IPS-18c (cell line): ENCODE results near the gene TBC1D16.

Experiments used
- H3K4me3 ChIP-seq: 2 replicates; pipeline ENCODE4 v1.7.0; 2013; ENCODE audit warnings: low read depth, mild to moderate bottlenecking, low read length, moderate library complexity; ENCODE audit not compliant: insufficient read depth
- H3K9me3 ChIP-seq: one replicate; pipeline ENCODE4 v1.6.1; 2013; ENCODE audit warnings: mild to moderate bottlenecking, low read length, moderate library complexity; ENCODE audit not compliant: control insufficient read depth, insufficient read depth

The TBC1D16 gene

DNA sequence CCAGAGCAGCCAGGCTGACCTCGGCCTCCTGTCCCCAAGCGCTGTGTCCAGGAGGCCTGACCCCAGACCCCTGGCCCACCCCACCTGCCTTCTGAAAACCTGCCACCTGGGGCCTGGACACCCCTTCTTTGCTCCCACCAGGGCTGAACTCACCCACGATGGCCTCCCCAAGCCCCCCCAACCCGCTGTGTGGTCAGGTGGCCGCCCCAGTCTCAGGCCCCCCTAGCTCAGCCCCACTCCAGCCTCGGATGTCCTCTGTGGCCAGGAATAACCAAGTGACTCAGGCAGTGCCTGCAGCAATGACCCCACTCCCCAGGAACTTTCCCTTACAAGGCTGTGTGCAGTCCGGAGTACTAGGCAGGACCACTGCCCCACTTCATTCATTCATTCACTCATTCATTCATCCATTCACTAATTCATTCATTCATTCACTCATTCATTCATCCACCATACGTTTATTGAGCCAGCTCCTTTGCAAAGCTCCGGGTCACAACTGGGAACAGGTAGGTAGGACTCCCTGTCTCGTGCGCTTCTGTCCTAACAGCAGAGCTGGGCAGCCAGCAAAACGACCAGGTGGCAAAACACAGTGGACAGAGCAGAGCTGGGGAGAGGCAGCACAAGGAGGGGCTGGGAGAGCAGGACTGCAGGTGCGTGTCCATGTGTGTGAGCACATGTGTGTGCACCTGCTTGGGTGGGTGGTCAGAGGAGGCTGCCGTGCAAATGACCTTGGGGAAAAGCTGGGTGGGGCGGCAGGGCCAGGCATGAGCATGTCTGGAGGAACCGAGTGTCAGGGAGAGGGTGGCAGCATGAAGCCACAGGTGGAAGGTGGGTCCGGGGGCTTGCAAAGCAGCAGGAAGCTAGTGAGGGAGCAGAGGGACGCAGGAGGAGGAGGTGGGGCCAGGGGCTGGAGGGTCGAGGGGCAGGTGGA, 120.6 kb downstream of the TBC1D16 start:
- Histone ChIP-seq H3K9me3 (no peaks in the 10 kb centered on the region), H3K4me3 (no peak overlapping the region)

DNA sequence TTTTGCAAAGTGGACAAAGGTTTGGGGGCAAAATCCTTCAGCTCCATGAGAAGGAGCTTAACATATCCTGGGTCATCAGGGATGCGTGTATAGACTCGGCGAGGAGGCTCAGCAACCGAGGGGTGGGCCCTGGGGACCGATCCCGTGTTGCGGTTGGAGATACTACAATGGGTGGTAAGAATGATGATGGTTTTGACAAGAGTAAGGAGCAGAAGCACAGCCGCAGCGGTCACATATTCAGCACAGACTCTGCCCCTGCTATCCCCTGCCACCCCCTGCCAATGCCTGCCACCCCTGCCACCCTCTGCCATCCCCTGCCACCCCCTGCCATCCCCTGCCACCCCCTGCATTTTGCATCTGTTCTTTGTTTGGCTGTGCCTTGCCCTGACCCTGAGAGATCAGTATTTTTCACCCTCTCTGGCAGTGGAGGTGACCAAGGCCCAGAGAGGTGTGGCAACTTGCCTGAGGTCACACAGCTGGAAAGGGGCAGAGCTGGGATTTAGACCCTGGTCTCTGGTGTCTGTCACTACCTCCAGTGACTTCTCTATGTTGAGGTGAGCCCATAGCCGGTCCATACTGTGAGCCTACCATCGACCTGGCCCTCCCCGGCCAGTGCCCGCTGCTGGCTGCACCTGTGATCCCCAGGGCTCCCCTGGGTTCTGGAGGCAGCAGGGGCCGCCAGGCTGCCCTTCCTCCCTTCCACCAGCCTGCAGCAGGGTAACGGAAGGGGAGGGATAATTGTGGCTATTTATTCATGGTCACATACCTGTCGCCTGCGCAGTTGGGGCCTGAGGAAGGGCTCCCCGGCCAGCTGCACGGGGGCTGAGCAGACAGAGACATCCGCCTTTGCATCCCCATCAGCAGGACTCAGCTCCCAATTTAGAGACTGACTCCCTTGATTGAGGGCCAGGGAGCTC, 121.5 kb downstream of the TBC1D16 start:
- no peak overlapping the region for H3K4me3 ChIP-seq
- no peaks in the 10 kb centered on the region for H3K9me3 ChIP-seq

DNA sequence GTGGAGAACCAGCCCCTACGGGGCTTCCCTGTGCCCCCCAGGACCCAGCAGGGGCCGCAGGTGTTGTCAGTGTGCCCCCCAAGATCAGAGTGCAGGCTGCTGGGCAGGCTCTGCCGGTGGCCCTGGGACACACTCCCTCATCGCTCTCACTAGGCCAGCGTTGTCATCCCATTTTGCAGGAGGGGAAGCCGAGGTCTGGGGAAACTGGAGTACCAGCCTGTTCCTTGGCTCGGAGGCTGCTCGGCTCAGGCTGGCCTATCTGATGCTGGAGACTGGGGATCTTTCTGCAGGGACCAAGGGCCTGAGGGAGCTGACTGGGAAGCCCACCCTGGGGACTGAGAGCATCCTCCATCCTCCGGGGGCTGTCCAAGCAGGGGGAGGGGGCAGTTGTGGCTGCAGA, 122.2 kb downstream of the TBC1D16 start:
- no peak overlapping the region for H3K4me3 ChIP-seq

DNA sequence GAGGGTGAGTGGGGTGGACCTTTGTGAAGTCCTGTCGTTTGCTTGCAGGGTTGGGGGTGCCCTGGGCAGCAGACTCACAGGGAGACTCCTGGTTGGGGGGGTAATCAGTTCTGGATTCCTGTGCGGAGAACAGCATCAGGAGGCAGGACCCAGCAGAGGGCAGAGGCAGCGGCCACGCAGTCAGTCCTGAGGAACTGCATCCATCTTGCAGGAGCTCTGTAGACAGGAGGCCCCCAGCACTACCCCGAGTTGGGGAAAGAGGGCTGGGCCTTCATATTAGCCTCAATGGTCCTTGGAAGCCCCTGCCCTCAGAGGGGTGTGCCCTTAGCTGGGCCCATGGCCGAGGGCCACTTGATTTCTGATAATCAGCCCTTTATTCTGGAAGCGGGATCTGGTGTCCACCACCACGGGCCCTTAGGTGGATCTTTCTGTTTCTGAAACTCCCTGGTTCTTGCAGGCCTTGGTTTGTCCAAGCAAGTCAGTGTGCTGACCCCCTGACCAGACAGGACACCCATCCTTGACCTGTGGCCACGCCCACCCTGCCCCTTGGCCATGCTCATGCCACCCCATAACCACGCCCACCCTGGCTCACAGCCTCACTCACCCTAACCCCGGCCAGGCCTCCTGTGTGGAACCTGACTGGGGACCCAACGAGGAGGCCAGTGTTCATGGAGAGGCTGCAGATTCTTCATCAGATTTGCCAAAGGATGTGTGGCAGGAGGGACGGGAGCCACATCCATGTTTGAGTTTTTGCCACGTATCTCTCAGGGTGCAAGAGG, 122.9 kb downstream of the TBC1D16 start:
- Histone ChIP-seq H3K9me3 (no peaks in the 10 kb centered on the region), H3K4me3 (no peak overlapping the region)

More for the DNA sequence above, 122.2 kb downstream of the TBC1D16 start:
- no peaks in the 10 kb centered on the region for H3K9me3 ChIP-seq

DNA sequence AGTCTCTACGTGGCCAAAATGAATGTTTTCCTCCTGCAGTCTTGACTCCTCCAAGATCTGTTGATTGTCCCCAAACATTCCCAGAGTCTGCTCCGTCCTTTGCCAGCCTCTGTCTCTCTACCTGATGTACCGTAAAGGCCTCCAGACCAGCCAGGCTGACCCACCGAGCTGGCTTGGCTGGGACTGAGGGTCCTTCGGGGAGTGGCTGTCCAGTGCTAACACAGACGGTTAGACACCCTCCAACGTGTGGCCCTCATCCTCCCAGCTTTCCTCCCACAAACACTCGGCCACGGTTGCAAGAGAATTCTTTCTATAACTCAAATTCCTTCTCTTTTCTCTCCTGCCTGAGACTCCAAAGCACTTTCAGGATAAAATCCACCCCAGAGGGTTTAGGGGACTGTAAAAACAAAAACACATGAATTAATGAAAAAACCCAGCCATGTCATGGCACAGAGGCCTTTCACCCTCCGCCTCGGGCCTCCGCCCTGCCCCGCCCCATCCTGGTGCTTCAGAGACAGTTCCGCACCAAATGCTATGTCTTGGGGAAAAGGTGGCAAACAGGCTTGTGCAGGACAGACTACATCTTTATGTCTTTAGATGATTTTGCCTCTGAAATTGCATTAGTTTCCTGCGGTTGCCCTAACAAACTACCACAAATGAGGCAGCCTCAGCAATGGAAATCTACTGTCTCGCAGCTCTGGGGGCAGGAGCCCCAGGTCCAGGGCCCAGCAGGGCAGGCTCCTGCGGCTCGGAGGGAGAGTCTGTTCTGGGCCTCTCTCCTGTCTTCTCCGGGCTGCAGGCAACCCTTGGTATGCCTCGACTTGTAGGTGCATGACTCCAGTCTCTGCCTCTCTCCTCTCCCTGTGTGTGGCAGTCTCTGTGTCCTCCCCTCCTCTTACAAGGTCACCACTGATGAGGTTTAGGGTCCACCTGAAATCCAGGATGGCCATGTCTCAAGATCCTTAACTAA, 124.0 kb downstream of the TBC1D16 start:
- no peak overlapping the region for H3K4me3 ChIP-seq
- H3K9me3 ChIP-seq = no peaks in the 10 kb centered on the region

DNA sequence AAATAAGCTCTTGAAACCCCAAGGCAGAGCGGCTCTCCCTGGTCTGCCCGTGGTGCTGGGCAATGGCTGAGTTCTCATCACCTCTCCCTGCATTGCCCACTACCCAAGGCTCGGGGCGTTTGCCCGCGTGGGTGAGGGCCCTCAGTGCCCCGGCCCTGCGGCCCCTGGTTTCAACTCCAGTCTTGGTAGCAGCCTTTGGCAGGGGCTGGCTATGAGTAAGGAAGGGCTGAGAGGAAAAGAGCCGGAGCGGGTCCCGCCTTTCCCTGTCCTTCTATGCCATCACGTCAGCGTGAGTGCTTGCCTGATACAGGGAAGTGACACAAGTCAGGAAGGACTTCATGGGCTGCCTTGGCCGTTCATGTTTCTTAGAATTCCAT, 124.7 kb downstream of the TBC1D16 start:
- no peaks in the 10 kb centered on the region for H3K9me3 ChIP-seq
- H3K4me3 ChIP-seq = no peak overlapping the region

DNA sequence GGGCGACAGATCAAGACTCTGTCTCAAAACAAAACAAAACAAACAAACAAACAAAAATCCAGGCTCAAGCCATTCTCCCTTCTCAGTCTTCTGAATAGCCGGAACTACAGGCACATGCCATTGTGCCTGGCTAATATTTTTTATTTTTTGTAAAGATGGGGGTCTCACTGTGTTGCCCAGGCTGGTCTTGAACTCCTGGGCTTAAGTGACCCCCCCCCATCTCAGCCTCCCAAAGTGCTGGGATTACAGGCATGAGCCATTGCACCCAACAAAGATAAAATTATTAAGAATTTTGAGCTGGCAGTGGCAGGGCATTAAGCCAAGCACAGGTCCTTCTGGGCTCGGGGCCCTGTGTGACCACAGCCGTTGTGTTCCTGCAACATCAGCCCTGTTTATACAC, 126.6 kb downstream of the TBC1D16 start:
- H3K4me3 ChIP-seq = no peak overlapping the region
- H3K9me3 ChIP-seq = peaks cover 3% of the 10 kb centered on the region

DNA sequence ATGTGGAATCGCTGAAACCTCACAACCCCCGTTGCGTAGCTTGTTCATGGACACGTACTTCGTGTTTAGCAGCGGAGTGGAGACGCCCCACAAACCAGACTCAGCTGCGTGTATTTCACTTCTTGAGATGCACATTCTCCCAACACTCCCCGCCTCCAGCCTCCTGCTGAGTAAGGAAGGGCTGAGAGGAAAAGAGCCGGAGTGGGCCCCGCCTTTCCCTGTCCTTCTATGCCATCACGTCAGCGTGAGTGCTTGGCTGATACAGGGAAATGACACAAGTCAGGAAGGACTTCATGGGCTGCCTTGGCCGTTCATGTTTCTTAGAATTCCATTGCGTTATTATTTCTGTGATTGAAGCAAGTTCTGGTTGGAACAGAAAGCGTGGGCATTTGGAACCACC, 127.8 kb downstream of the TBC1D16 start:
- Histone ChIP-seq H3K9me3 (peaks cover 3% of the 10 kb centered on the region), H3K4me3 (no peak overlapping the region)

DNA sequence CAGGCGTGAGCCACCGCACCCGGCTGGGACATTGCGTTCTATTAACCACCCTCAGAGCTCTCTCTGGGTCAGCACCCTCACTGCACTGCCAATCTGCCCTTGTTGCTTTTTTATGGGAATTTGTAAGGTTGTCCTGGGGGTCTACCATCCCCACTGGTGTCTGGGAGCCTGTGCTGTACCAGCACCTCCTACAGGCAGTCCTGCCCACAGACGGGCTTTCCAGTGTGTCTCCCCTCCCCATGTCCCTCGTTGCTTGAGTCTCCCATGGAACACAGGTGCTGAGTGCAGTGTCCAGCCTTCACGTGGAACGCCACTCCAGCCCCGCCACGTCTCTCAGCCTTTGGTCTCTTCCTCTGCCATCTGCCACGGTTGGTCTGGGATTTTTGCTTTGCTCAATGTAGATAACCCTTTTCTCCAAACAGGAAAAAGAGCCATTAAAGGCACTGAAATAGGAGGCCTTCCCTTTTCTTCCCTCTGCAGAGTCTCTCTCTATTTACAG, 128.4 kb downstream of the TBC1D16 start:
- peaks cover 3% of the 10 kb centered on the region for H3K9me3 ChIP-seq
- no peak overlapping the region for H3K4me3 ChIP-seq

DNA sequence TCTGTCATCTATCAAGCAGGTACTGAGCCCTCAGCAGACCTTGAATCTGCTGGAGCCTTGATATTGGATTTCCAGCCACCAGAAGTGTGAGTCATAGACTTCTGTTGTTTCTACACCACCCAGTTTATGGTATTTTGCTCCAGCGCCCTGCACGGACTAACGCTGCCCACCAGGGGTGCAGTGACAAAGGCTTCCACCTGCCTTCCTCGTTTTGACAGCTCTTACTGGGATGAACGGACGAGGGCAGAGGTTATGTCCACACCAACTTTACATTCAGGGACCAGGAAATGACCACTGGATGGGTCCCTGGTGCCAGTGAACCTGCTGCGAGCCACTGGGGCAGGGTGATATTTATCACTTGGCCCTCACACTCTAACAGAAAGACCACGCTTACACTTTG, 129.8 kb downstream of the TBC1D16 start:
- Histone ChIP-seq H3K4me3 (no peak overlapping the region), H3K9me3 (peaks cover 3% of the 10 kb centered on the region)

DNA sequence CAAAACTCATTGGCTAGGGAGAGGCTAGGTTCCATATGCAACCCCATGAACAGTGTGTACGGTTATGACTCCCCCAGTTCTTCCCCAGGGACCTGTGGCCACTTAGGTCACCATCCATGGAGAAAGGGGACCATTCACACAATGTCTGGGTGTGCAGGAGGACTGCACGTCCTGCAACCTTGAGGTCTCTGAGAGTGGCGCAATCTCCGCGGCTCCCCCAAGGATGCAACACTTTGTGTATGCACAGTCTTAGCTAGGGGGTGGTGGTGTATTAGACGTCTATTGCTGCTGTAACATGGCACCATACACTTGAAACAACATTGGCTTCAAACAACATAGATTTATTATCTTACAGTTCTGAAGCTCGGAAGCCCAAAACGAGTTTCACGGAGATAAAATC, 130.8 kb downstream of the TBC1D16 start:
- peaks cover 3% of the 10 kb centered on the region for H3K9me3 ChIP-seq
- no peak overlapping the region for H3K4me3 ChIP-seq

DNA sequence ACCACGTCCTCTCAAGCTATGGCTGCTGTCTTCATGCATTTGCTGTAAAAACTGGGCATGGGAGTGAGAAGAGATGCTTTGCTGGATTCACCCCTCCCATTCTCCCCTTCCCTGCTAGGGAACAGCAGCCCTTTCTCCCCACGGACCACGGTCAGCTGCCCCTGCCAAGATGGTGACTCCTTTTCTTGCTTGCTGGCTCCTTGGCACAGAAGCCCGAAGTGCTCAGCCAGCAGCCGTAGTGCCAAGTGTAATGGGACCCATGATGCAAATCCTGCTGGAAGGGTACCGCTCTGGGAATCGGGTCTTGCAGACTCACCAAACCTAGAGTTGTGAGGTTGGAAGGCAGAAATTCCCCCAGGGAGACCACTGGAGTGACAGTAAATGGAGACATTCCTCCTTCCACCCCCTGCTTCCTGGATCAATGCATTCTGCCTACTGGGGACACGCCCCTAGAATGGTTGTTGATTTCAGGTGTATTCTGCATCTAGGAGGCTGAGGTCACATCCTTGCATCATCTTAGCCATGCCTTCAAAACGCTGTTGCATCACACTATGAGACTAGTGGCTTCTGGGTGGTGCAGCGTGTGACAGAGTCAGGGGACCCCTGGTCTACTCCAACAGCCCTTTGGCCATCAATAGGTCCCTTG, 133.4 kb downstream of the TBC1D16 start:
- H3K9me3 ChIP-seq = peaks cover 3% of the 10 kb centered on the region
- no peak overlapping the region for H3K4me3 ChIP-seq

DNA sequence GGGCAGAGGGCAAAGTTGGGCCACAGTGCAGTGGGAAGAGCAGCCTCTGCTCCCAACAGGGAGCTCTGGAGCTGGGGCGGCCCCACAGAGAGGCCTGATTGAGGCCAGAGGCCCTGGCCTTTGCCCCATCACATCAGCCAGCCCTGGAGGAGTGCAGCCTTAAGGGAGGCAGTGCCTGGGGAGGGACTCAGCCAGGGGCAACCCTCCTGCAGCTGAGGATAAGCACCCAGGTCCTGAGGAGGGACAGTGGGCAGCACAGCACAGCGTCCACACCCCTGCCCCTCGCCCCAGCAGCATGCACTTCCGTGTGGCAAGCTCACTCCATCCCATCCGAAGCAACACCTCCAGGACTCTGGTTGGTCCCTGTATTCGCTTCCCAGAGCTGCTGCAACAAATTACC, 134.5 kb downstream of the TBC1D16 start:
- peaks cover 3% of the 10 kb centered on the region for H3K9me3 ChIP-seq

DNA sequence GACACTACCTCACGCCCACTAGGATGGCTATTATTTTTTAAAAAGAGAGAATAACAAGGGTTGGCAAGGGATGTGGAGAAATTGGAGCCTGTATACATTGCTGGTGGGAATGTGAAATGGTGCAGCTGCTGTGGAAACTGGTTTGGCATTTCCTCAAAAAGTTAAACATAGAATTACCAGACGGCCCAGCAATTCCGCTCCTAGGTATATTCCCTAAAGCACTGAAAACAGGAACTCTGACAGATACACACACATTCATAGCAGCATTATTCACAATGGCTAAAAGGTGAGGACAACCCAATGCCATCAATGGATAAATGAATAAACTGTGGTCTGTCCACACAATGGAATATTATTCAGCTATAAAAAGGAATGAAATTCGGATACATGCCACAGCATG, 136.1 kb downstream of the TBC1D16 start:
- peaks cover 2% of the 10 kb centered on the region for H3K9me3 ChIP-seq
- no peak overlapping the region for H3K4me3 ChIP-seq

More for the DNA sequence above, 134.5 kb downstream of the TBC1D16 start:
- H3K4me3 ChIP-seq = no peak overlapping the region

DNA sequence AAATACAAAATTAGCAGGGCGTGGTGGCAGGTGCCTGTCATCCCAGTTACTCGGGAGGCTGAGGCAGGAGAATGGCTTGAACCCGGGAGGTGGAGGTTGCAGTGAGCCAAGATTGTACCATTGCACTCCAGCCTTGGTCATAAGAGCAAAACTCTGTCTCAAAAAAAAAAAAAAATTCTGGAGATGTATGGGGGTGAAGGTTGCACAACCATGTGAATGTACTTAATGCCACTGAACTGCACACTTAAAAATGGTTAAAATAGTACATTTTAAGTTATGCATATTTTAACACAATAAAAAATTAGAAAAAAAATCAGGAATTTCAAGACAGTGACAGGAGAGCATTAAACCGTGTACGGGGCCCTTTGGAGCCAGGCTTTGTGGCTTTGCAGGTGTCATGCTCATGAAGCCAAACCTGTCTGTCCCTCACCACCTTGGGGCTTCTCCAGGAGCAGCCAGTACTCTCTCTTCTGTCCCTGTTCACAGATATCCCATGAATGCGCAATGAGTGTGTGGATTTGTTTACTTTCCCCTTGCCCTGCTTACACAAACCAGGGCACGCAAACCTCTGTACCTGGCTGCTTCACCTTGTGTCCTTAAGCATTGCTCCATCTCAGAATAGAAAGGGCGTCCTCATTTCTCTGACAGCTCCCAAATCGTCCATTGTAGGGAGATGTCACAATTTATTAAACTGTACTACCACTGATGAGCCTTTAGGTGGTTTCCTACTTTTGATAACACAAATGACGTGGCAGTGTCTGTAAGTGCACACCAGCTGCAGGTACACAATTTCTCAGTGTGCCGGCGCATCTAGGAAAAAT, 138.2 kb downstream of the TBC1D16 start:
- no peak overlapping the region for H3K4me3 ChIP-seq

More for the DNA sequence above, 138.2 kb downstream of the TBC1D16 start:
- H3K9me3 ChIP-seq = no peaks in the 10 kb centered on the region
